ENCODE measurements around the gene GARS1. TPM values are rescaled to one million over a fixed set of nuclear protein-coding genes. Genes with fewer than 3 reads are reported as not detected.

The GARS1 gene
- polyA plus RNA-seq, 1 donor from 2014 or later = 79.1 TPM

Other genes starting within 250 kb of the GARS1 start
- gene NOD1, start 116.1 kb upstream of the GARS1 start, polyA plus RNA-seq = 13.5 TPM
- gene GGCT, start 90.0 kb upstream of the GARS1 start, polyA plus RNA-seq = 25.4 TPM
- gene CRHR2, start 87.6 kb downstream of the GARS1 start, polyA plus RNA-seq = not detected
- not detected for gene INMT, start 157.3 kb downstream of the GARS1 start, polyA plus RNA-seq
- 0.25 TPM for gene MINDY4, start 176.5 kb downstream of the GARS1 start, polyA plus RNA-seq

All from IgD-negative memory B cell (primary cell).